ENCODE data around the gene COG2.
"Not testable (repeated sequence)": the region's sequence is repeated elsewhere in the genome, so short reads cannot be mapped to it uniquely, and the experiment has no call there.

COG2 gene

GRCh38 chr1:230679825-230680224 is 37.5 kb downstream of the COG2 start:
- no peak for DNase-seq

GRCh38 chr1:230680300-230681025 is 38.2 kb downstream of the COG2 start:
- no peak for DNase-seq

GRCh38 chr1:230681599-230681998 is 39.3 kb downstream of the COG2 start:
- DNase-seq = peak; percentile 62

- no peak for DNase-seq
Measured at GRCh38 chr1:230682274-230682673, 40.0 kb downstream of the COG2 start.

- DNase-seq = peak; percentile 41
Measured at GRCh38 chr1:230682882-230683610, 40.8 kb downstream of the COG2 start.

- no peak for DNase-seq
Measured at GRCh38 chr1:230684146-230684545, 41.9 kb downstream of the COG2 start.

- no peak for DNase-seq
Measured at GRCh38 chr1:230684998-230685397, 42.7 kb downstream of the COG2 start.

GRCh38 chr1:230686747-230687146 is 44.5 kb downstream of the COG2 start:
- no peak for DNase-seq

- DNase-seq = no peak
Measured at GRCh38 chr1:230690101-230690500, 47.8 kb downstream of the COG2 start.

GRCh38 chr1:230691615-230692014 is 49.3 kb downstream of the COG2 start:
- no peak for DNase-seq

GRCh38 chr1:230693221-230693620 is 50.9 kb downstream of the COG2 start:
- no peak for DNase-seq

GRCh38 chr1:230693777-230694176 is 51.5 kb downstream of the COG2 start:
- DNase-seq = no peak

- no peak for DNase-seq
Measured at GRCh38 chr1:230694464-230694863, 52.2 kb downstream of the COG2 start.

GRCh38 chr1:230694991-230695390 is 52.7 kb downstream of the COG2 start:
- no peak for DNase-seq

GRCh38 chr1:230696218-230696617 is 53.9 kb downstream of the COG2 start:
- no peak for DNase-seq

- DNase-seq = peak; percentile 29
Measured at GRCh38 chr1:230696722-230697437, 54.6 kb downstream of the COG2 start.

GRCh38 chr1:230698130-230698529 is 55.8 kb downstream of the COG2 start:
- DNase-seq = no peak

- not testable (repeated sequence) for DNase-seq
Measured at GRCh38 chr1:230698964-230699363, 56.7 kb downstream of the COG2 start.

GRCh38 chr1:230699716-230700115 is 57.4 kb downstream of the COG2 start:
- no peak for DNase-seq

- no peak for DNase-seq
Measured at GRCh38 chr1:230700132-230700531, 57.9 kb downstream of the COG2 start.

GRCh38 chr1:230701434-230701833 is 59.2 kb downstream of the COG2 start:
- no peak for DNase-seq

- no peak for DNase-seq
Measured at GRCh38 chr1:230701895-230702768, 59.9 kb downstream of the COG2 start.

Measured in fibroblast of skin of back (primary cell).